Glutamatergic neuron (in vitro differentiated cells): Measurements from ENCODE around the gene NELL2. TPM values are rescaled to one million over a fixed set of nuclear protein-coding genes. Genes with fewer than 3 reads are reported as not detected.

ENCODE experiments used
- DNase-seq: peaks from one replicate; pipeline ENCODE4 v3.0.0; 2022
- H3K27ac Mint-ChIP-seq: one replicate; pipeline ENCODE4 v1.8.0; 2020; ENCODE audit warnings: mild to moderate bottlenecking, mixed read lengths, inconsistent platforms; ENCODE audit not compliant: unreplicated experiment
- H3K27me3 Mint-ChIP-seq: one replicate; pipeline ENCODE4 v1.8.0; 2020; ENCODE audit warnings: mild to moderate bottlenecking, moderate library complexity, mixed read lengths, inconsistent platforms; ENCODE audit not compliant: unreplicated experiment
- H3K36me3 Mint-ChIP-seq: one replicate; pipeline ENCODE4 v1.8.0; 2020; ENCODE audit warnings: mild to moderate bottlenecking, mixed read lengths, inconsistent platforms; ENCODE audit not compliant: unreplicated experiment
- H3K4me1 Mint-ChIP-seq: one replicate; pipeline ENCODE4 v1.8.0; 2020; ENCODE audit warnings: mild to moderate bottlenecking, low read depth, mixed read lengths, inconsistent platforms; ENCODE audit not compliant: unreplicated experiment
- H3K4me3 Mint-ChIP-seq: one replicate; pipeline ENCODE4 v1.8.0; 2020; ENCODE audit warnings: mild to moderate bottlenecking, mixed read lengths, inconsistent platforms; ENCODE audit not compliant: unreplicated experiment
- H3K9me3 Mint-ChIP-seq: one replicate; pipeline ENCODE4 v1.8.0; 2020; ENCODE audit warnings: mild to moderate bottlenecking, moderate library complexity, mixed read lengths, inconsistent platforms; ENCODE audit not compliant: unreplicated experiment
- total RNA-seq: library from RNA; stranded (reverse); fragmentation: NEBNext Ultra II Directional; extraction: Animal tissue kit (Norgen Biotek cat#: 25700); gene quantifications from one replicate; pipeline ENCODE4 v1.2.1, GENCODE V29; 2021; ENCODE audit not compliant: unreplicated experiment
- TF ChIP-seq, protein P1 (sequence below): fragments of 200-600 bp; sonication (generic); IDR thresholded peaks from one replicate; pipeline ENCODE4 v1.5.0; 2021; ENCODE audit not compliant: partially characterized antibody, unreplicated experiment

Gene NELL2
- total RNA-seq, 1 donor from 2014 or later: 140 TPM

DNA sequence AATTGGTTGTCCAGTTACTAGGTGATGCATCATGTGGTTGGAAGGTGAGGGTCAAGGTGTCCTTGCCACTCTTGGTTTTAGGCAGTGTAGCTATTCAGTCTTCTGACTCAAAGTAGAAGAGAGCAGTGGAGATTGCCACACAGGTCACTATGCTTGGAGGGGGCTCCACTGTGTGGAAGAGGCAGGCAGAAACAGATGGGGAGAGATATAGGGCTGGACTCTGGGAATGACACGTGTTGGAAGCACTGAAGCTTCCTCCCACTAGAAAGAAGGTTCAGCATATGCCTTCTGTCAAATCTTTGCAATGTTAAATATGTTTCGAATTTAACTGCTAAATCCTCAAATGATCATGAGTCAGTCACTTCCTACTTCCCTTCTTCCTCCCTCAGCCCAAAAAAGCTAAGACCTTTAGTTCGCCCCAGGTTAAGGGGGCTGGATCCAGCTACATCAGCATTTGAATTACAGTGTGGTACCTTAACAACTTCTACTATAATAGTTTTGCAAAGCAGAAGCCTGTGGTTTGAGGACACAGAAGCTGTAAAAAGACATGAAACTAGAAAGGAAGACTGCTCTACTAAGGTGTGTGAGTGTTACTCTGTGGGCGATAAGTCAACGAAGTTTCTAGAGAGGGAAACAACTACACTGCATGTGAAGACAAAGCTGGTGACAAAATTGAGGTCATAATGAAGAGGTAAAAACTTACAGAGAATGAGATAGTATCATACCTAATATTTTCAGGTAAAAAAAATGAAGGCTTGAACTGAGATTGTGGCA lies 228.0 kb downstream of the NELL2 start:
- DNase-seq: no peak
- H3K36me3 Mint-ChIP-seq: no peaks in the 10 kb centered on the region
- TF ChIP-seq, protein P1, sequence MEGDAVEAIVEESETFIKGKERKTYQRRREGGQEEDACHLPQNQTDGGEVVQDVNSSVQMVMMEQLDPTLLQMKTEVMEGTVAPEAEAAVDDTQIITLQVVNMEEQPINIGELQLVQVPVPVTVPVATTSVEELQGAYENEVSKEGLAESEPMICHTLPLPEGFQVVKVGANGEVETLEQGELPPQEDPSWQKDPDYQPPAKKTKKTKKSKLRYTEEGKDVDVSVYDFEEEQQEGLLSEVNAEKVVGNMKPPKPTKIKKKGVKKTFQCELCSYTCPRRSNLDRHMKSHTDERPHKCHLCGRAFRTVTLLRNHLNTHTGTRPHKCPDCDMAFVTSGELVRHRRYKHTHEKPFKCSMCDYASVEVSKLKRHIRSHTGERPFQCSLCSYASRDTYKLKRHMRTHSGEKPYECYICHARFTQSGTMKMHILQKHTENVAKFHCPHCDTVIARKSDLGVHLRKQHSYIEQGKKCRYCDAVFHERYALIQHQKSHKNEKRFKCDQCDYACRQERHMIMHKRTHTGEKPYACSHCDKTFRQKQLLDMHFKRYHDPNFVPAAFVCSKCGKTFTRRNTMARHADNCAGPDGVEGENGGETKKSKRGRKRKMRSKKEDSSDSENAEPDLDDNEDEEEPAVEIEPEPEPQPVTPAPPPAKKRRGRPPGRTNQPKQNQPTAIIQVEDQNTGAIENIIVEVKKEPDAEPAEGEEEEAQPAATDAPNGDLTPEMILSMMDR: no peak
- peaks cover 21% of the 10 kb centered on the region for H3K4me1 Mint-ChIP-seq
- no peak overlapping the region for H3K27ac Mint-ChIP-seq
- no peak overlapping the region for H3K4me3 Mint-ChIP-seq
- H3K27me3 Mint-ChIP-seq: no peaks in the 10 kb centered on the region
- no peaks in the 10 kb centered on the region for H3K9me3 Mint-ChIP-seq

DNA sequence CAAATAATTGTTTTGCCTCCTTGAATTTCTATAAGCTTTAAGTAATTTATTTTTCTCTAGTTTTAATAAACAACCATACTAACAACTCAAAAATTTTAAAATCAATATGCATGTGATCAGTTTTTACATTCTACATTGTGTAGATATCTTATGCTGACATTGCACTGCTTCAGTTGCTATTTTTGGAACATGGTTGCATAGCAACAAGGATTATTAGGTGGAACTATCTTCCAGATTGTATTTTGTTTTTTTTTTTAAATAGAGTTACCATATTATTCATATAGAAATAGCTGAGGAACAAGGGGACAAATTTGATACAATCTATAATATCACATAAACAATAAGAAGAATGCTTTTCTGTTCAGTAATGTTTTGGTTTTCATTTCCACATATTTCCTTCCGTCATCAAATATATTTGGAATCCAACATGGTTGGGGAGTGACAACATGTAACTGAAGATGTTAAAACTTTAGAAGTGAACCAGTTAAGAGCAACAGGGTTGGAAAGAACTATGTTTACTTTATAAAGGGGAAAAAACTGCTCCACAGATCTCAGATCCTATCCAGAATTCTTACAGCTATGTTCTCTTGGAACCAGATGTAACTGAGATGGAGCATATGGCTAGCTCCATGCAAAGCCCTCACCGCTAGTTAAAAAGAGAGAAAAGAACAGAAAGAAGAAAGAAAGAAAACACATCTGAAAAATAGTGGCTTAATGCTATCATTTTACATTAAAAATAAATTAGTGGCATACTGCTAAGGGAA lies 235.5 kb downstream of the NELL2 start:
- Mint-ChIP-seq H3K9me3 (peaks cover 10% of the 10 kb centered on the region), H3K27ac (peak overlapping the region; percentile 91), H3K36me3 (no peaks in the 10 kb centered on the region), H3K4me1 (peaks cover 17% of the 10 kb centered on the region), H3K4me3 (peak overlapping the region; percentile 7), H3K27me3 (no peaks in the 10 kb centered on the region)
- TF ChIP-seq, protein P1: no peak
- DNase-seq: no peak

DNA sequence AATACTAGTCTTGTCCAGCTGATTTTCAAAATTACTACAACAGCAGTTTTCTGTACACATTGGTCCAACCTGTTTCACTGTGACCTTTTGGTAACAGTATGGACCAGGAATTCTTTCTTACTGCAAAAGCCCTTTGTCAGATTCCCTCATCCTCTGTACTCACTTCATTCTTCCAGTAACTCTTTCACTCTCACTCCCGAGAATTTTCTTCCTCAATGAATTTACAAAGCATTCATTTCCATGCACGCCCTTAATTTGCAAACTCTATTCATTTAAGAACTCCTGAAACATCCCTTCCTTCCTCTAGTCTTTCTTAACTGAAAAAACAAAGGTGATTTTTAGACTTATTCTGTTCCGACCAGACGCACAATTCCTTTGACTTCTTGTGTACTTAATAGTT lies 238.2 kb downstream of the NELL2 start:
- H3K4me3 Mint-ChIP-seq: no peak overlapping the region
- peaks cover 10% of the 10 kb centered on the region for H3K9me3 Mint-ChIP-seq
- TF ChIP-seq, protein P1: no peak
- DNase-seq: no peak
- no peaks in the 10 kb centered on the region for H3K36me3 Mint-ChIP-seq
- no peak overlapping the region for H3K27ac Mint-ChIP-seq
- H3K4me1 Mint-ChIP-seq: peaks cover 19% of the 10 kb centered on the region
- no peaks in the 10 kb centered on the region for H3K27me3 Mint-ChIP-seq

DNA sequence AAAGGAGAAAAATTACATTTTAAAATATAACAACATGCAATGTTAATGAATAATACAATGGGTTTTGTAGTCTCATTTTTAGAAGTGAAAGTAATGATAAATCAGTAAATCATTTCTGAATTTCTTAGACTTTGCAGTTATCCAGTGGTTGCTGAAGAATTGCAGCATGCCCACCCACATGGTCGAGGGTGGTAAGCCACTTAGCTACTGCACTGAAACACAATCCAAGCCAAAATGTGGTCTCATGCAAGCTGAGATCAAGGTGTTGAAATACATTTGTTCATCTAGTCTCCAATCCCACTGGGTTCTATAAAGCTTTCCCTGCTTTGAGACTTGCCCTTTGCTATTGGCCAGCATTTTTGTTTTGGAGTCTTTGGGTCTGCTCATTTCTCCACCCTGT lies 247.9 kb downstream of the NELL2 start:
- Mint-ChIP-seq H3K27me3 (no peaks in the 10 kb centered on the region), H3K27ac (no peak overlapping the region), H3K9me3 (no peaks in the 10 kb centered on the region), H3K4me3 (no peak overlapping the region), H3K4me1 (peaks cover 39% of the 10 kb centered on the region), H3K36me3 (no peaks in the 10 kb centered on the region)
- DNase-seq: no peak
- TF ChIP-seq, protein P1: no peak
